ENCODE data around the gene C3. TPM values are rescaled to one million over a fixed set of nuclear protein-coding genes. Genes with fewer than 3 reads are reported as not detected.

Gene C3
- total and polyA plus RNA-seq, 7 donors, result 9.0 to 1,284 (median 317) TPM

DNA sequence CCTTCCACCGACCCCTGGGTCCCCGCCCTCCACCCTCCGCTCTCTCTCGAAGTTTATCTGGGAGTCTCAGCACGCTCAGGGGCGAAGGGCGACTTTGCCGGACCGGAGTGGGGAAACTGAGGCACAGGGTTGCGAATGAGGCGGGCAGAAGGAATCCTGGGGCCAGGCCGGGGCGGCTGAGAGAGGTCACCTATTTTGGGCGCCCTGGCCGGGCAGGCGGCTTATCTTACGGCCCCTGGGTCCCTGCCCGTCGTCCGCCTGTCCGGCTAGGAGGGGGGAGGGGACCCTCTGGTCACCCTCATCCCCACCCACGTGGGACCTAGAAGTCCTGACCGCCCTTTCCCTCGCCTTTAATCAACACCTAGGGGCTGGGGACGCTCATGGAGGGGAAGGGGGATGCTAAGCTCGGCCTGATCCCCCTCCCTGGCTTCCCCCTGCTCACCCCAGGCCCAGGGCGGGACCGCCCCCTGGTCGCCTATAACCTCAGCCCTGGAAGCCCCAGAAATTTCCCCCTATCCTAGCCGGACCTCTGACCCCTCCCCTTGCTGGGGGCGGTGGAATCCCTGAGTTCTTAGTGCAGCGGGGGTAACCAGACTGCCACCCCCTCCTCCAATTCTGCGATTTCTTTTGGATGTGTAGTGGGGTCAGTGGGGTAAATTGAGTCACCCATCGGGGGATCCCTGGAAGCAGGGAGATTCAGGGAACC, 19.6 kb upstream of the C3 start:
- intact Hi-C loops (cut with DNase I), result loop anchor here (2.0 to 10.0 kb wide), 6 partner anchors 108 to 1185 kb away; partner anchors contain the start of genes CTXN1, PNPLA6, SNAPC2 and TNFSF9
- peak overlapping the region; percentile 88 to 97 (median 94) for H3K27ac ChIP-seq
- no peak for DNase-seq
- peak overlapping the region; percentile 80 to 91 (median 90) for H3K4me3 ChIP-seq
- WGBS, 2 donors, result 1% methylated on average over 34 of the region's 34 CpGs
- peaks cover 0 to 86% (median 64%) of the 10 kb centered on the region in 4 donors for H3K4me1 ChIP-seq
- no peaks in the 10 kb centered on the region for H3K9me3 ChIP-seq
- H3K36me3 ChIP-seq, result peaks cover 4 to 17% (median 5%) of the 10 kb centered on the region in 4 donors
- no peaks in the 10 kb centered on the region for H3K27me3 ChIP-seq
- TF ChIP-seq CTCF (IDR thresholded peaks at IDR 0.05) (no peak), EP300 (IDR thresholded peaks at IDR 0.05) (no peak), POLR2A (IDR thresholded peaks at IDR 0.05) (no peak), POLR2AphosphoS5 (IDR thresholded peaks at IDR 0.05) (no peak)

DNA sequence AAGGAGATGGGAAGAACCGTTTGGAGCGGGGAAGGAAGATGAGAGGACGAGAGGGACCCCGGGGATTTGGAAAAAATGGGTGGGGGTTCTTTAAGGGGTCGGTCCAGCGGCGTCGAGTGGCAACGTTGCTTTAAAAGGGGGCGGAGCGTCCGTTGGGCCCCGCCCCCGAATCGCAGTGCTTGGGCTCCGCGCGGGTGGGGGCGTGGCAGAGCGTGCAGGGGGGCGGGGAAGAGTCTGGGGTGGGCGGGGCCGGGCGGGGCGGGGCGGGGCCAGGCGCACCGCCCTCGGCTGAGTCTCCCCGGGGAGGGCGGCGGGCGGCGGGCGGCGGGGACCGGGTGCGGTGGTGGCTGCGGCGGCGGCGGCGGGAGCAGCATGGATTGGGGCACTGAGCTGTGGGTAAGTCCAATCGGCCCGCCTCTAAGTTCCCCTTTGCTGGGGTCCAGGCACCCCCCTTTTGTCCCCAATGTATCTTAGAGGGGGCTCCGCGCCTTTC, 19.0 kb upstream of the C3 start, which contains the start of gene TRIP10:
TRIP10 (plus strand) TSS at position 291 of the 493 bp plus-strand sequence; CDS start at position 373, 82 bp downstream.
- peaks cover 4 to 17% (median 6%) of the 10 kb centered on the region in 4 donors for H3K36me3 ChIP-seq
- H3K27me3 ChIP-seq, result no peaks in the 10 kb centered on the region
- H3K4me1 ChIP-seq, result peaks cover 0 to 81% (median 60%) of the 10 kb centered on the region in 4 donors
- intact Hi-C loops (cut with DNase I), result loop anchor here (2.0 to 10.0 kb wide), 6 partner anchors 107 to 1185 kb away; partner anchors contain the start of genes CTXN1, PNPLA6, SNAPC2 and TNFSF9
- H3K9me3 ChIP-seq, result no peaks in the 10 kb centered on the region
- TF ChIP-seq EP300 (IDR thresholded peaks at IDR 0.05), result no peak
- TF ChIP-seq CTCF (IDR thresholded peaks at IDR 0.05), result no peak
- peak; percentile 53 to 88 (median 74) for TF ChIP-seq POLR2AphosphoS5 (IDR thresholded peaks at IDR 0.05)
- TF ChIP-seq POLR2A (IDR thresholded peaks at IDR 0.05), result peak; percentile 43 to 57
- peak within 1 kb of the TSS; percentile 80 to 91 (median 90) for H3K4me3 ChIP-seq
- 1% methylated on average over 46 to 47 of the region's 47 CpGs for WGBS, 2 donors
- DNase-seq, result peak; percentile 94
- peak within 1 kb of the TSS; percentile 88 to 97 (median 94) for H3K27ac ChIP-seq

DNA sequence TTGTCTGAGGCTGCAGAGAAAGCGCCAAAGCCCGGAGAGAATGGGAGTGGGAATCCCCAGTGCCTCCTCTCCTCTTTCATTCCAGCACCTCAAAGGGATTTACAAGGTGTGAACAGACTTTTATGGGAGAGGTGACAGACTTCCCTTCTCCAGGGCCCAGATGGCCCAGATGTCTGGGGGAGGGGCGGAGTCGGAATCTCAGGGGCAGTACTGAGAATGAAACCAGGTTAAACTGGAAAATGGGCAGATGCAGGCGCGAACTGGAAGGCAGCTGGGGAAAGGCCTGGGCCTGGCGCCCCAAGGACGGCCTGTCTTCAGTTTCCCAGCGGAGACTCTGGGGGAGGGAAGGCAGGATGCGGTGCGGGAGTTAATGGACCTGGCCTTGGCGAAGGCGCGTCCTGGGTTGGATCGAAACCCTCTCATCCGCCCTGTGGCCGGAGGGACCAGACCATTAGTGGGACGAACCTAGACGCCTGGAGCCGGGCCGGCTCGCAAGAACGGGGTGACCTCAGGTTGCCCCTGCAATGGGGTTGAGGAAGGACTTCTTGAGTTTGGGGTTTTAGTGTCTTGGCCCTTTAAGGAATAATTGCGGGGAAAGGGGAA, 18.4 kb upstream of the C3 start:
- 7 to 13% methylated on average over 24 of the region's 24 CpGs for WGBS, 2 donors
- Histone ChIP-seq H3K9me3 (no peaks in the 10 kb centered on the region), H3K27me3 (no peaks in the 10 kb centered on the region), H3K4me1 (peaks cover 0 to 76% (median 54%) of the 10 kb centered on the region in 4 donors), H3K4me3 (peak overlapping the region; percentile 12 to 91 (median 86)), H3K27ac (peak overlapping the region; percentile 88 to 97 (median 94)), H3K36me3 (peaks cover 4 to 20% (median 6%) of the 10 kb centered on the region in 4 donors)
- TF ChIP-seq POLR2A (IDR thresholded peaks at IDR 0.05) (no peak), POLR2AphosphoS5 (IDR thresholded peaks at IDR 0.05) (no peak), EP300 (IDR thresholded peaks at IDR 0.05) (no peak), CTCF (IDR thresholded peaks at IDR 0.05) (peak in 1 of 4 experiments; percentile 8)
- intact Hi-C loops (cut with DNase I), result loop anchor here (2.0 to 10.0 kb wide), 6 partner anchors 107 to 1186 kb away; partner anchors contain the start of genes CTXN1, PNPLA6, SNAPC2 and TNFSF9
- peak; percentile 81 for DNase-seq

DNA sequence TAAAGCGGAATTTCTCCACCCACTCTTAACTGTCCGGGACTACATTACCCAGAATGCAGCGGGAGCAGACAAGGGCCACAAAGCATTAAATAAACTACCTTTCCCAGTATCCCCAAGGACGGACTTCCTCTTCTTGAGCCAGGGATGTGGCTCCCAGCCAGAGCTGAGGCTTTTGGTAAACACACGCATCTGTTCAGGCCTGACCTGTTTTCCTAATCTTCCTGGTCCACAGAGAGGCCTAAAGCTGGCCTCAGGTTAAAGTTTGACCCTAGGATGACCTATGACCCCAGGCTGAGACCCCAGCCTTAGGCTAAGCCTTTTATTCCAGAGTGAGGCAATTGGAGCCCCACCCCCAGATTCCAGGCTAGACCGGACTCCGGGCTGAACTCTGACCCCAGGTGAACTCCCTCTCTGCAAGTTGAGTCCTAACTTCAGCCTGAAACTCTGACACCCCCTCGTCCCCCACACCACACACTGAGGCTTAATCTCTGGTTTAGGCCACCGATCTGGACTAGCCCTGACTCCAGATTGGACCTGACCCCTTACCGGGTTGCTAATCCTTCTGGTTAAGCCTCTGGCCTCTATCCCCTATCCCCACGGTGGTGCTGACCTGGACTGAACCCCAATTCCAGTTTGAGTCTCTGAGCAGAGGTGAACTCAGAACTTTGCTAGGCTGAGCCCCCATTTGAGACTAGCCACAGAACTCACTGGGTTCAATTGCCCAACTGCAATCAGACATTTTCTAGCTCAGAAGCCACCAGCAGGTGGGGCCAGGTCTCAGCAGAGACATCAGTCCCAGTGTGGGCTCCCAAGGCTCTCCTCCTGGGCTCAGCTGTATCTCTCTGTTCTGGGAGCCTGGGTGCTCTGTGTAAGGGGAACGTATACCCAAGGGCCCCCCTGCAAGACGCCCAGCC, 17.7 kb upstream of the C3 start:
- H3K4me1 ChIP-seq, result peaks cover 0 to 68% (median 48%) of the 10 kb centered on the region in 4 donors
- 7 to 13% methylated on average over 13 of the region's 13 CpGs for WGBS, 2 donors
- no peaks in the 10 kb centered on the region for H3K27me3 ChIP-seq
- DNase-seq, result peak; percentile 100
- peak; percentile 44 to 79 (median 71) for TF ChIP-seq POLR2AphosphoS5 (IDR thresholded peaks at IDR 0.05)
- TF ChIP-seq POLR2A (IDR thresholded peaks at IDR 0.05), result no peak
- peak in 3 of 4 experiments; percentile 57 to 77 (median 61) for TF ChIP-seq CTCF (IDR thresholded peaks at IDR 0.05)
- intact Hi-C loops (cut with DNase I), result loop anchor here (2.0 to 10.0 kb wide), 8 partner anchors 106 to 1187 kb away; partner anchors contain the start of genes CTXN1, PNPLA6, SNAPC2 and TNFSF9
- H3K36me3 ChIP-seq, result peaks cover under 1 to 20% (median 8%) of the 10 kb centered on the region in 4 donors
- peak overlapping the region in 3 of 4 donors; percentile 80 to 91 (median 91) for H3K4me3 ChIP-seq
- peak overlapping the region; percentile 88 to 97 (median 94) for H3K27ac ChIP-seq
- H3K9me3 ChIP-seq, result no peaks in the 10 kb centered on the region
